Measurements from ENCODE around the gene MRPS18A.

MRPS18A gene

GRCh38 chr6:43687437-43688347 is at the start of gene MRPS18A:
Gene MRPS18A (minus strand): TSS chr6:43687791. CDS start chr6:43687779, 12 bp downstream.
- DNase-seq (ENCODE audit: low read depth in 2 of 2, low spot score in 1 of 2) = peak; percentile 56 to 61

DNA sequence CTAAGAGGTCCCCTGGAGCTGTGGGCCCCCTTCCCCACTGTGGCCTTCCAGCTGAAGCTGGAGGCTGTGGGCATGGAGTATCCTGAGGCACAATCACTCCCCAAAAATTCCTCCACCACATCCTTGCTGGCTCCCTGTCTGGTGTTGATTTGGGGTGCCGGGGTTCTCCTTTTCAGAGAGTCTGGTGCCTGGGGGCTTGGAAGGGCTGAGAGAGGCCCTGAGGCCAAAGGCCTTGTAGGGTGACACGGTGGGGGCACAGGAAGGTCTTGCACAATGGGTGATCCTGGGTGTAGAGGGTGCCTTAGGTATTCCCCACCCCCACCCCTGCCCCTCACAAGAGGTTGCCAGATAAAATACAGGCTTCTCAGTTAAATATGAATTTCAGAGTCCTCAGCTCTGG is 49.3 kb upstream of the MRPS18A start:
- DNase-seq (ENCODE audit: low read depth in 2 of 2, low spot score in 1 of 2) = no peak

DNA sequence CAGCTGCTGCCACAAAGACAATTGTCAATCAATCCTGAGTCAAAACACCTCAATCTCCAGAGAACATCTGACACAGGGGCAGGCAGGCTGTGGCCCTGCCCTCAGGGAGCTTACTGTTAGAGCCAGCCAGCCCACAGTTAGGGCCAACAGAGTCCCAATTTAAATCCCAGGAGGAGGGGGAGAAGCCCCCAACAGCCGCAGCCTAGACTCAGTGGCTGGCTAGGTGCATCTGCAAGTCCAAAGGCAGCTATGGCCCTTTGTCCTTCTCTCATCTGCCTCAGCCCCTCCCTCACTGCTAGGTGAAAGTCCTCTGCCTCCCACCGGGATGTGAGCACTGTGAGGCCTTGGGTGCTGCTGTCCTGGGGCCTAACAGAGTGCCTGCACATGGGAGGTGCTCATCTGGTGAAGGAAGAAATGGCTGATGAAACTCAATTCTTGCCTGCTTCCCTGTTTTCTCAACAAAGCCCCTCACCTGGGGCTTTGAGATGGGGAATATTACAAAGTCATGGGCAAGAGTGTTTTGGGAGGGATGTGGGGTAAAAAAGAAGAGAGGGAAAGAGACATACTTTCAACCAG is 48.7 kb upstream of the MRPS18A start:
- no peak for DNase-seq (ENCODE audit: low read depth in 2 of 2, low spot score in 1 of 2)

DNA sequence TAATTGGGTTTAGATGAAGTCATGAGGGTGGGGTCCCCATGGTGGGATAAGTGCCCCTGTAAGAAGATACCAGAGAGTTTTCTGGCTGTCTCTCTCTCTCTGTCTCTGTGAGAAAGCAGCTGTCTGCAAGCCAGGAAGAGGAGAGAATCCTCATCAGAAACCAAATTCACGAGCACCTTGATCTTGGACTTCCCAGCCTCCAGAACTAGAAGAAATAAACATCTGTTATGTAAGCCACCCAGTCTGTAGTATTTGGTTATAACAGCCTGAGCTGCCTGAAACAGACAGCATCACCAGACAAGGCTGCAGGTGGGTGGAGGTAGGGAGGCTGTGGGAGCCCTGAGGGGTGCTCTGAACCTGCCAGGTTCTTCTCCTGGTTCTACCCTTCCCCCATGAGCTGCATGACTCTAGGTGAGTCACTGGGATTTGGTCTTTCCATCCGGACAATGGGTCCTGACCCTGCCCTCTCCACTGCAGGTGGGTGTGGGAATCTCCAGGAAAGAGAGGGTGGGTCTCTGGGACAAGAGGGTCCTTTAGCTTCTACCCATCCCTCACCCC is 48.1 kb upstream of the MRPS18A start:
- no peak for DNase-seq (ENCODE audit: low read depth in 2 of 2, low spot score in 1 of 2)

- DNase-seq (ENCODE audit: low read depth in 2 of 2, low spot score in 1 of 2) = no peak
Measured at GRCh38 chr6:43734294-43734665, 46.7 kb upstream of the MRPS18A start.

GRCh38 chr6:43733471-43734293 is 46.1 kb upstream of the MRPS18A start:
- peak in 1 of 2 donors; percentile 41 for DNase-seq (ENCODE audit: low read depth in 2 of 2, low spot score in 1 of 2)

DNA sequence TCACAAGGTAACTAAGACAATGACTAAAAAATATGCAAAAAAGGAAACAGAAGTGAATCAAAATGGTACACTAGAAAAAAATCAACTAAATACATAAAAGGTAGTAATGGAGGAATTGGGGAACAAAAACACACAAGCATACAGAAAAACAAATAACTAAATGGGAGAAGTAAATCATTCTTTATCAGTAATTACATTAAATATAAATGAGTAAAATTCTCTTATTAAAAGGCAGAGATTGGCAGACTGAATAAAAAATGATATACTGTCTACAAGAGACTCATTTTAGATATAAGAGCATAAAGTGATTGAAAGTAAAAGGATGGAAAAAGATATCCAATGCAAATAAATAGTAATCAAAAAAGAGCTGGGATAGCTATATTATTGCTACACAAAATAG is 43.0 kb upstream of the MRPS18A start:
- no peak for DNase-seq (ENCODE audit: low read depth in 2 of 2, low spot score in 1 of 2)

GRCh38 chr6:43729537-43729936 is 41.9 kb upstream of the MRPS18A start:
- no peak for DNase-seq (ENCODE audit: low read depth in 2 of 2, low spot score in 1 of 2)

DNA sequence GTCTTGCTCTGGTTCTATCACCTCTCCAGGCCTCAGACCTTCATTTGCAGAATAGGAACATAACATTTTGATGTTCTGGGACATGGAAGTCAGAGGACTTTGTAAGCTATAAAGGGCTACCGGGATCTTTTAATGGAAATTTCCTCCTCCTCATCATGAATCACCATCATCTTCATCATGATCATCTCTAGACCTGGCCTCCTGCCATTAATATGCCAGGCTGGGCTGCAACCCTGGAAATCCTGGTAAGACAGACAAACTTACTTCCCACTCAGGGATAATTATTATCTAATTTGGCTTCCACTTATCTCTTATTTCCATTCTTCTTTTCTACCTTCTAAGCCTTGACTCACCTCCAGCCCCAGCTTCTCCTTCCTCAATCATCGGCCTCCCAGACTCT is 41.0 kb upstream of the MRPS18A start:
- no peak for DNase-seq (ENCODE audit: low read depth in 2 of 2, low spot score in 1 of 2)

DNA sequence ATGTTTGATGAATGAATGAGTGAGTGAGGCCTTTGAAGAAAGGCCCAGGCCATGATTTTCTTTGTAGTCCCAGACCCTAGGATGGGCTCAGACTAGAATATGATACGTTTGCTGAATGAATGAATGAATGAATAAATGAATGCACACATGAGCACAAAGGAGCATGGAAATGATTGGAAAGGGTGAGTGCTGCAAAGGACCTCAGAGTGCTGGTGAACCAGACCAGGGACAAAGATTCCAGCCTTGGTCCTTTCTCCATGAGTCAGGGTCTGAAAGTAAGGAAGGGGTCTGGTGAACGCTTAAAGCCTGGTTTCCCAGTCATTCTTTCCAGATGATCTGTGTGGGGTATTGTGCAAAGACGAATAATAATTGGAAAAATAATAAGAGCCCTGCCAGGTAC is 40.0 kb upstream of the MRPS18A start:
- no peak for DNase-seq (ENCODE audit: low read depth in 2 of 2, low spot score in 1 of 2)

DNA sequence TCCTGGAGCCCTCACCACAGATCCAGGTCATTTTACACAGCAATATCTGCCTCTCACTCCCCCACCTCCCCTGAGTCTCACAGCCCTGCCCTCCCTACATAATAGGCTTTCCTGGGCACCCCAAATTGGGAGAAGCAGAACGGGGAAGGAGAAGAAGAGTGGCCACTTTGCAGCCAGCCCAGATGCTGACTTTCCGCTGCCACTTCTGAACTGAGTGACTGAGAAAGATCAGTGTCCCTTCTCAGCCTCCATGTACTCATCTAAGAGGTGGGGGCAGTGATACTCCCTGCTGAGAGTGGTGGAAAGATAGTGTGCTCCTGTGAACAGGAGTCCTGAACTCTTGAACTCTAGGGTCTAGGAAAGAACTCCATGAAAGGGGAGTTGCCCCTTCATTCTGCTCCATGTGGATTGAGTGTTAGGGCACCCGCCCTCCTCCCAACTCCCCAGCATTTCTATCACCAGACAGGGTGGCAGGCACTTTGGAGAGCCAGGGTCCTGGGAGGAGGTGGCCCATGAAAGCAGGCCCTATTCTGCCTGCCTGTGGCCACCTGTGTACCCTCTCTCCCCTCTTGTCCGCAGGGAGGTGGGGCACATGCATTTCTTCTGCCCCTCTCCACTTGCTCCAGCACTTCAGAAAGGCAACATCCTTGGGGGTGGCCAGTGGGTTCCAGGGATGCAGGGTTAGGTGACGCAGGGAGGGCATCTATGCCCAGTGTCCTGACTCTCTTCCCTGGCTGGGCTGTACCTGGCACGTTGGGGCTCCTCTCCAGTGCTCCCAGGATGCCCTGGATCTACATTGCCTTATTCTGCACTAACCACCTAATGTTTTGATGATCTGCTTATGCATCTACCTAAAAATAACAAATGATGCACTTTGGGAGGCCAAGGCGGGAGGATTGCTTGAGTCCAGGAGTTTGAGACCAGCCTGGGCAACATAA is 38.3 kb upstream of the MRPS18A start:
- no peak for DNase-seq (ENCODE audit: low read depth in 2 of 2, low spot score in 1 of 2)

- DNase-seq (ENCODE audit: low read depth in 2 of 2, low spot score in 1 of 2) = peak; percentile 45 to 65
Measured at GRCh38 chr6:43724914-43725642, 37.5 kb upstream of the MRPS18A start.

DNA sequence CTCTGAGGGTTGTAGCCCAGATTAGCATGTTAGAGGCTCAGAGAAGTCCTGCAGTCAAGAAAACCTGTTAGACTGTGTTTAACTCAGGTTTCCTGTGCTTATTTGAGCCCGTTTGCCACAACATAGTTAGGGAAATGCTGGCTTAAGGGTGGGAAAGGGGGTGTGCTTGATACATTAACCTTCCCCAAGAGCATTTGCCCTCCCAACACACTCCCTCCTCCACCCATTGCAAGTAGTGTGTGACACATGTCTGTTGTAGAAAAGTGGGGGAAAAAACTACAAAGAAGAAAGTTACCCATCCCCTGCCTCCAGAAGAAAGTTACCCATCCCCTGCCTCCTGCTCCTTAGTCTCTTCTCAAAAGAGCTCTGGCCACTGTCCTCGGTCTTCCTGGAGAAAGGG is 36.8 kb upstream of the MRPS18A start:
- no peak for DNase-seq (ENCODE audit: low read depth in 2 of 2, low spot score in 1 of 2)

- DNase-seq (ENCODE audit: low read depth in 2 of 2, low spot score in 1 of 2) = peak; percentile 22 to 40
Measured at GRCh38 chr6:43723737-43724295, 36.2 kb upstream of the MRPS18A start.

GRCh38 chr6:43722920-43723545 is 35.4 kb upstream of the MRPS18A start:
- DNase-seq (ENCODE audit: low read depth in 2 of 2, low spot score in 1 of 2) = no peak

GRCh38 chr6:43720999-43721398 is 33.4 kb upstream of the MRPS18A start:
- DNase-seq (ENCODE audit: low read depth in 2 of 2, low spot score in 1 of 2) = no peak

- DNase-seq (ENCODE audit: low read depth in 2 of 2, low spot score in 1 of 2) = no peak
Measured at GRCh38 chr6:43719511-43719910, 31.9 kb upstream of the MRPS18A start.

DNA sequence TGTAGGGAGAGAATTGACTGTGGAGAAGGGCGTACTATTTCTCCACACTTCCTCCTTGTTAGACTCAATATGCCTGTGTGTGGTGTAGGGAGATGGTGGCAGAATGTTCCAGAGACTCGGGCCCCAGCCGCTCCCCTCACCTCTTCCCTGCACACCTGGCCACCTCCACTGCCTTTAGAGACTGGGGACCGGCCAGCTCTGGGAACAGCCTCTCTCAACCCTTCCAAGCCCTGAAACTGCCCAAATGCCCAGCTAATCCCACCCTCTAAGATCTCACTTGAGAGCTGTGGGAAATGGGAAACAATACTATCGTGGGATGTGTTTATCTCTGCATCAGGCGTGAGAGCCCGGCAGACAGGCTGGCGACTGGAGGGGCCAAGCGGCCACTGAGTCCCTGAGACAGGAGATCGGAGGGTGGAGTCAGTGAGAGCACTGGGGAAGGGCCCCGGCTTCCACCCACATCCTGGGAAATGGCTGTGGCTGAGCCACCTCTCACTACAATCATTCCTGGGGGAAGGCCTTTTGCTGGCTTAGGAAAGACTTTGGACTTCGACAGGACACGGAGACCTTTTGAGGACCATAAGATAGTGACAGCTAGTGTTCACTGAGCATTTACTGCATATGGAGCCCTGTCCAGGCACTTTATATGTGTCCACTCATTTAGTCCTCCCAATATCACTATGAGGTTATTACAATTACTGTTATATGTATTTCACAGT is 31.0 kb upstream of the MRPS18A start:
- DNase-seq (ENCODE audit: low read depth in 2 of 2, low spot score in 1 of 2) = no peak

Measured in stimulated activated CD8-positive, alpha-beta memory T cell treated with anti-CD3 and anti-CD28 coated beads, Interleukin-4, amount 100 ng/mL, for 4 hours (primary cell).